Measurements from ENCODE around the gene TPRG1. TPM values are rescaled to one million over a fixed set of nuclear protein-coding genes. Genes with fewer than 3 reads are reported as not detected.

TPRG1 gene
- total and polyA plus RNA-seq, 2 of the 4 experiments (the other 2 are of a cell fraction), result 0.17 TPM; not detected in 1

GRCh38 chr3:189133768-189134167 is 38.0 kb upstream of the TPRG1 start:
- Histone ChIP-seq H3K18ac (ENCODE audit: low read depth, low read length) (no peak overlapping the region), H4K20me1 (ENCODE audit: insufficient read depth, low read length) (no peaks in the 10 kb centered on the region), H3K79me1 (ENCODE audit: low read depth in 1 of 2, low read length in 2 of 2) (no peaks in the 10 kb centered on the region), H2BK5ac (ENCODE audit: low read depth, low read length, poor library complexity, severe bottlenecking) (no peak overlapping the region), H3K27me3 (ENCODE audit: control insufficient read depth, insufficient read depth, low read length) (peaks cover 14% of the 10 kb centered on the region), H2AFZ (replicated peaks; ENCODE audit: low read length, poor library complexity) (no peak overlapping the region), H3K9me3 (ENCODE audit: control insufficient read depth, insufficient read depth, low read length) (no peaks in the 10 kb centered on the region), H4K8ac (ENCODE audit: low read depth in 2 of 2, low read length in 2 of 2) (no peak overlapping the region), H3K56ac (ENCODE audit: extremely low read depth, insufficient read depth, low read length) (no peak overlapping the region), H3K4ac (ENCODE audit: low read depth, low read length) (no peak overlapping the region), H3K9ac (ENCODE audit: low read depth, low read length) (no peak overlapping the region), H2AK5ac (ENCODE audit: low read depth, low read length) (no peak overlapping the region), H2BK120ac (ENCODE audit: low read depth, low read length) (no peak overlapping the region), H2BK15ac (ENCODE audit: low read depth, low read length) (no peak overlapping the region), H3K27ac (ENCODE audit: insufficient read depth, low read length) (no peak overlapping the region), H4K91ac (ENCODE audit: insufficient read depth, low read depth, low read length) (no peak overlapping the region), H4K5ac (ENCODE audit: low read depth, low read length) (no peak overlapping the region), H3K23ac (ENCODE audit: low read depth, low read length) (no peak overlapping the region), H3K4me1 (ENCODE audit: control insufficient read depth, insufficient read depth, low read length) (peaks cover 1% of the 10 kb centered on the region; the same call in 1 of the 2 replicates), H3K14ac (replicated peaks; ENCODE audit: low read depth, low read length) (no peak overlapping the region), H2AK9ac (replicated peaks; ENCODE audit: low read depth, low read length, poor library complexity) (no peak overlapping the region), H3K4me3 (ENCODE audit: insufficient read depth, low read depth, low read length) (no peak overlapping the region), H3K36me3 (ENCODE audit: control insufficient read depth, insufficient read depth, low read length) (no peaks in the 10 kb centered on the region), H3K9me1 (ENCODE audit: insufficient read depth, low read length) (no peaks in the 10 kb centered on the region), H2BK20ac (ENCODE audit: low read depth, low read length) (no peak overlapping the region), H3K4me2 (ENCODE audit: low read depth, low read length) (no peak overlapping the region)
- in situ Hi-C loops (cut with MboI; ENCODE audit: low sequenced_read_pairs) (loop anchor here (25.0 kb wide), 1 partner anchor 671 kb away; no protein-coding TSS in a partner anchor), intact Hi-C loops (cut with micrococcal nuclease) (no loop called here), dilution Hi-C loops (cut with HindIII; ENCODE audit: low sequenced_read_pairs, unreplicated experiment) (no loop called here)
- POLR2A ChIA-PET (ENCODE audit: unreplicated experiment), result no interaction called here
- CTCF ChIA-PET, result interaction anchor here (0.6 kb wide), 1 partner anchor 905 kb away, joined by 4 read pairs; no protein-coding TSS in a partner anchor
- no peak for TF ChIP-seq RAD21 (IDR thresholded peaks at IDR 0.05; ENCODE audit: low read length)
- DNase-seq, result no peak
- ATAC-seq (ENCODE audit: low read depth), result no peak
- BruUV-seq (replicated peaks), result no TSS peak
